ENCODE data around the gene CRYAB. TPM values are rescaled to one million over a fixed set of nuclear protein-coding genes. Genes with fewer than 3 reads are reported as not detected.
"Not testable (repeated sequence)": the region's sequence is repeated elsewhere in the genome, so short reads cannot be mapped to it uniquely, and the experiment has no call there.

Gene CRYAB
- total RNA-seq, 2 experiments from 2014 or later, result not detected

GRCh38 chr11:111938687-111939160 is 27.2 kb upstream of the CRYAB start:
- peak; percentile 21 for DNase-seq
- Mint-ChIP-seq H3K27me3 (no peaks in the 10 kb centered on the region), H3K36me3 (no peaks in the 10 kb centered on the region), H3K9me3 (no peaks in the 10 kb centered on the region), H3K4me1 (peaks cover 40% of the 10 kb centered on the region), H3K4me3 (peak overlapping the region; percentile 80), H3K27ac (peak overlapping the region; percentile 76)

GRCh38 chr11:111937844-111938243 is 26.3 kb upstream of the CRYAB start:
- Mint-ChIP-seq H3K4me3 (peak overlapping the region; percentile 80), H3K27me3 (no peaks in the 10 kb centered on the region), H3K4me1 (peaks cover 43% of the 10 kb centered on the region), H3K9me3 (no peaks in the 10 kb centered on the region), H3K27ac (peak overlapping the region; percentile 76), H3K36me3 (no peaks in the 10 kb centered on the region)
- DNase-seq, result no peak

GRCh38 chr11:111937461-111937769 is 25.8 kb upstream of the CRYAB start:
- no peaks in the 10 kb centered on the region for H3K27me3 Mint-ChIP-seq
- H3K36me3 Mint-ChIP-seq, result no peaks in the 10 kb centered on the region
- DNase-seq, result no peak
- H3K4me1 Mint-ChIP-seq, result peaks cover 46% of the 10 kb centered on the region
- peak overlapping the region; percentile 80 for H3K4me3 Mint-ChIP-seq
- H3K27ac Mint-ChIP-seq, result peak overlapping the region; percentile 76
- H3K9me3 Mint-ChIP-seq, result no peaks in the 10 kb centered on the region

GRCh38 chr11:111936040-111936540 is 24.5 kb upstream of the CRYAB start:
- Mint-ChIP-seq H3K4me3 (peak overlapping the region; percentile 20), H3K27me3 (no peaks in the 10 kb centered on the region), H3K27ac (peak overlapping the region; percentile 78), H3K9me3 (no peaks in the 10 kb centered on the region), H3K36me3 (no peaks in the 10 kb centered on the region), H3K4me1 (peaks cover 50% of the 10 kb centered on the region)
- no peak for DNase-seq

GRCh38 chr11:111935317-111936039 is 23.9 kb upstream of the CRYAB start:
- Mint-ChIP-seq H3K36me3 (no peaks in the 10 kb centered on the region), H3K9me3 (no peaks in the 10 kb centered on the region), H3K27ac (peak overlapping the region; percentile 78)

GRCh38 chr11:111934306-111934705 is 22.7 kb upstream of the CRYAB start:
- no peaks in the 10 kb centered on the region for H3K9me3 Mint-ChIP-seq
- H3K36me3 Mint-ChIP-seq, result no peaks in the 10 kb centered on the region
- DNase-seq, result no peak
- no peak overlapping the region for H3K27ac Mint-ChIP-seq
- H3K4me1 Mint-ChIP-seq, result peaks cover 48% of the 10 kb centered on the region
- no peaks in the 10 kb centered on the region for H3K27me3 Mint-ChIP-seq
- no peak overlapping the region for H3K4me3 Mint-ChIP-seq

More at GRCh38 chr11:111935317-111936039, 23.9 kb upstream of the CRYAB start:
- no peak overlapping the region for H3K4me3 Mint-ChIP-seq
- H3K27me3 Mint-ChIP-seq, result no peaks in the 10 kb centered on the region
- peak; percentile 20 for DNase-seq
- H3K4me1 Mint-ChIP-seq, result peaks cover 50% of the 10 kb centered on the region

GRCh38 chr11:111933872-111934271 is 22.3 kb upstream of the CRYAB start:
- Mint-ChIP-seq H3K4me3 (no peak overlapping the region), H3K27ac (no peak overlapping the region), H3K36me3 (no peaks in the 10 kb centered on the region), H3K9me3 (no peaks in the 10 kb centered on the region), H3K4me1 (peaks cover 44% of the 10 kb centered on the region), H3K27me3 (no peaks in the 10 kb centered on the region)
- no peak for DNase-seq

GRCh38 chr11:111933176-111933575 is 21.6 kb upstream of the CRYAB start:
- H3K27me3 Mint-ChIP-seq, H3K4me3 Mint-ChIP-seq, H3K9me3 Mint-ChIP-seq, DNase-seq, H3K27ac Mint-ChIP-seq, H3K36me3 Mint-ChIP-seq: not testable (repeated sequence)
- H3K4me1 Mint-ChIP-seq, result peaks cover 37% of the 10 kb centered on the region

GRCh38 chr11:111932611-111932950 is 21.0 kb upstream of the CRYAB start:
- DNase-seq, result no peak
- H3K27ac Mint-ChIP-seq, result no peak overlapping the region
- H3K9me3 Mint-ChIP-seq, result no peaks in the 10 kb centered on the region
- peaks cover 31% of the 10 kb centered on the region for H3K4me1 Mint-ChIP-seq
- H3K4me3 Mint-ChIP-seq, result no peak overlapping the region
- H3K36me3 Mint-ChIP-seq, result no peaks in the 10 kb centered on the region
- no peaks in the 10 kb centered on the region for H3K27me3 Mint-ChIP-seq

GRCh38 chr11:111930472-111930871 is 18.9 kb upstream of the CRYAB start:
- no peaks in the 10 kb centered on the region for H3K27me3 Mint-ChIP-seq
- H3K27ac Mint-ChIP-seq, result no peak overlapping the region
- H3K4me1 Mint-ChIP-seq, result peaks cover 25% of the 10 kb centered on the region
- DNase-seq, result no peak
- no peak overlapping the region for H3K4me3 Mint-ChIP-seq
- no peaks in the 10 kb centered on the region for H3K36me3 Mint-ChIP-seq
- no peaks in the 10 kb centered on the region for H3K9me3 Mint-ChIP-seq

- peaks cover 15% of the 10 kb centered on the region for H3K4me1 Mint-ChIP-seq
- peaks cover 4% of the 10 kb centered on the region for H3K27me3 Mint-ChIP-seq
- H3K27ac Mint-ChIP-seq, result peak overlapping the region; percentile 84
- DNase-seq, result peak; percentile 97
- H3K9me3 Mint-ChIP-seq, result no peaks in the 10 kb centered on the region
- H3K36me3 Mint-ChIP-seq, result no peaks in the 10 kb centered on the region
- H3K4me3 Mint-ChIP-seq, result peak overlapping the region; percentile 78
These were observed 15.2 kb upstream of the CRYAB start for GRCh38 chr11:111926505-111927391.

- H3K27me3 Mint-ChIP-seq, result peaks cover 4% of the 10 kb centered on the region
- peak overlapping the region; percentile 78 for H3K4me3 Mint-ChIP-seq
- no peaks in the 10 kb centered on the region for H3K9me3 Mint-ChIP-seq
- peak overlapping the region; percentile 84 for H3K27ac Mint-ChIP-seq
- DNase-seq, result no peak
- H3K36me3 Mint-ChIP-seq, result no peaks in the 10 kb centered on the region
- H3K4me1 Mint-ChIP-seq, result peaks cover 13% of the 10 kb centered on the region
These were observed 14.4 kb upstream of the CRYAB start for GRCh38 chr11:111925953-111926352.

- H3K4me3 Mint-ChIP-seq, result no peak overlapping the region
- H3K9me3 Mint-ChIP-seq, result no peaks in the 10 kb centered on the region
- peaks cover 13% of the 10 kb centered on the region for H3K4me1 Mint-ChIP-seq
- no peak overlapping the region for H3K27ac Mint-ChIP-seq
- peaks cover 4% of the 10 kb centered on the region for H3K27me3 Mint-ChIP-seq
- H3K36me3 Mint-ChIP-seq, result no peaks in the 10 kb centered on the region
- no peak for DNase-seq
These were observed 12.4 kb upstream of the CRYAB start for GRCh38 chr11:111923951-111924350.

- Mint-ChIP-seq H3K9me3 (no peaks in the 10 kb centered on the region), H3K27me3 (peaks cover 4% of the 10 kb centered on the region)
These were observed 11.8 kb upstream of the CRYAB start for GRCh38 chr11:111923351-111923788.

GRCh38 chr11:111922803-111923202 is 11.2 kb upstream of the CRYAB start:
- no peak overlapping the region for H3K27ac Mint-ChIP-seq
- H3K4me3 Mint-ChIP-seq, result no peak overlapping the region
- H3K4me1 Mint-ChIP-seq, result peaks cover 13% of the 10 kb centered on the region
- H3K36me3 Mint-ChIP-seq, result no peaks in the 10 kb centered on the region
- peaks cover 4% of the 10 kb centered on the region for H3K27me3 Mint-ChIP-seq
- no peaks in the 10 kb centered on the region for H3K9me3 Mint-ChIP-seq
- no peak for DNase-seq

More at GRCh38 chr11:111923351-111923788, 11.8 kb upstream of the CRYAB start:
- H3K4me3 Mint-ChIP-seq, result no peak overlapping the region
- no peak overlapping the region for H3K27ac Mint-ChIP-seq
- H3K36me3 Mint-ChIP-seq, result no peaks in the 10 kb centered on the region
- H3K4me1 Mint-ChIP-seq, result peaks cover 13% of the 10 kb centered on the region
- DNase-seq, result no peak
